A549 (cell line): ENCODE data around the gene TMTC2. TPM values are rescaled to one million over a fixed set of nuclear protein-coding genes. Genes with fewer than 3 reads are reported as not detected.

Source experiments
- ATAC-seq, 2 experiments: fragments of 200-7000 bp in 1 of 2; fragments of >200 bp in 1 of 2; cut with Nextera tagmentation in 1 of 2; cut with Tn5 transposase in 1 of 2; 3 replicates each; pipeline versions ENCODE4 v1.8.0 to v1.9.1; 2018 to 2020; ENCODE audit warnings: mild to moderate bottlenecking in 1 of 2, moderate library complexity in 1 of 2
- CTCF ChIA-PET: fragments of 300-600 bp; sonication (Branson Sonifier 250); formaldehyde crosslinking; extraction: SDS; loops from one replicate; lab custom pipeline; 2021; ENCODE audit warnings: antibody characterized with exemption, inconsistent platforms; lab: Yijun Ruan, JAX
- POLR2A ChIA-PET: fragments of 350-600 bp; formaldehyde crosslinking; extraction: SDS; loops from one replicate; lab custom pipeline; 2021; ENCODE audit warnings: antibody characterized with exemption, inconsistent platforms; lab: Yijun Ruan, JAX
- DNase-seq, 2 experiments: peaks; one replicate each; pipeline versions ENCODE4 v3.0.0 to v3.0.0-alpha.2; 2011 to 2016; ENCODE audit warnings: low read depth in 1 of 2, low spot score in 1 of 2
- FAIRE-seq: peaks from 2 replicates; lab custom pipeline; 2011; peaks lifted over from hg19 to GRCh38; lab: Jason Lieb, UNC
- H3K27ac ChIP-seq, 2 experiments: fragments of >200 bp; sonication (Bioruptor Twin); formaldehyde crosslinking; 3 replicates each; pipeline ENCODE4 v1.5.1; 2016 to 2017
- H3K4me1 ChIP-seq: fragments of >200 bp; sonication (Bioruptor Twin); formaldehyde crosslinking; 3 replicates; pipeline ENCODE4 v1.6.1; 2016
- H3K4me2 ChIP-seq: fragments of >200 bp; sonication (Bioruptor Twin); formaldehyde crosslinking; 3 replicates; pipeline ENCODE4 v1.6.1; 2016
- H3K4me3 ChIP-seq: fragments of >200 bp; sonication (Bioruptor Twin); formaldehyde crosslinking; 3 replicates; pipeline ENCODE4 v1.5.1; 2016
- H3K9me3 ChIP-seq: fragments of >200 bp; sonication (Bioruptor Twin); formaldehyde crosslinking; 3 replicates; pipeline ENCODE4 v1.6.1; 2016
- BCL3 ChIP-seq: fragments of >200 bp; sonication (Bioruptor Twin); formaldehyde crosslinking; IDR thresholded peaks from 3 replicates; pipeline ENCODE4 v1.6.1; 2016
- BHLHE40 ChIP-seq: IDR thresholded peaks from 2 replicates; pipeline ENCODE4 v1.6.1; 2012; ENCODE audit warnings: low read depth, low read length, inconsistent platforms
- CBX2 ChIP-seq: fragments of 200-600 bp; sonication (generic); IDR thresholded peaks from 2 replicates; pipeline ENCODE4 v1.6.1; 2016; ENCODE audit warnings: low read depth, mild to moderate bottlenecking, borderline replicate concordance
- CBX8 ChIP-seq: fragments of 200-600 bp; sonication (generic); IDR thresholded peaks from 2 replicates; pipeline ENCODE4 v1.6.1; 2016
- CHD4 ChIP-seq: fragments of 200-600 bp; sonication (generic); IDR thresholded peaks from 2 replicates; pipeline ENCODE4 v1.6.1; 2016; ENCODE audit warnings: antibody characterized with exemption, mild to moderate bottlenecking, borderline replicate concordance
- EHMT2 ChIP-seq: fragments of 200-600 bp; sonication (generic); IDR thresholded peaks from 2 replicates; pipeline ENCODE4 v1.6.1; 2016; ENCODE audit warnings: antibody characterized with exemption, low read depth, mild to moderate bottlenecking, moderate library complexity
- EP300 ChIP-seq, 2 experiments: fragments of >200 bp; sonication (Bioruptor Twin); formaldehyde crosslinking; IDR thresholded peaks; 2 replicates in 1 of 2; 3 replicates in 1 of 2; pipeline ENCODE4 v1.6.1; 2016 to 2017
- FOSL2 ChIP-seq, 2 experiments: fragments of 450-650 bp in 1 of 2; fragments of >200 bp in 1 of 2; sonication (Bioruptor Twin) in 1 of 2; formaldehyde crosslinking; IDR thresholded peaks; 2 replicates each; pipeline versions ENCODE4 v1.5.0 to v1.6.1; 2016 to 2020; ENCODE audit warnings: mild to moderate bottlenecking in 1 of 2, moderate library complexity in 1 of 2
- GATA3 ChIP-seq: IDR thresholded peaks from 2 replicates; pipeline ENCODE4 v1.6.1; 2012; ENCODE audit warnings: borderline replicate concordance
- KDM1A ChIP-seq: fragments of 200-600 bp; sonication (generic); IDR thresholded peaks from 2 replicates; pipeline ENCODE4 v1.6.1; 2016; ENCODE audit warnings: low read depth, mild to moderate bottlenecking
- MAZ ChIP-seq: fragments of 150-350 bp; IDR thresholded peaks from 2 replicates; pipeline ENCODE4 v1.6.1; 2014; ENCODE audit warnings: antibody characterized with exemption, low read depth, low read length, borderline replicate concordance
- NFE2L2 ChIP-seq: fragments of 150-350 bp; conservative IDR thresholded peaks from 2 replicates; pipeline ENCODE4 v1.6.1; 2014; ENCODE audit warnings: low read length
- NPAS2 ChIP-seq: fragments of 250-450 bp; sonication (Bioruptor Pico); IDR thresholded peaks from 2 replicates; pipeline ENCODE4 v1.8.0; 2022; ENCODE audit warnings: mild to moderate bottlenecking, moderate library complexity, borderline replicate concordance
- NR3C1 ChIP-seq: fragments of >200 bp; sonication (Bioruptor Twin); formaldehyde crosslinking; IDR thresholded peaks from 3 replicates; pipeline ENCODE4 v1.6.1; 2017
- POLR2A ChIP-seq: IDR thresholded peaks from 2 replicates; pipeline ENCODE4 v1.6.1; 2012; ENCODE audit warnings: mild to moderate bottlenecking, low read length
- POLR2AphosphoS2 ChIP-seq: conservative IDR thresholded peaks from 2 replicates; pipeline ENCODE4 v1.6.1; 2012; ENCODE audit warnings: low read length, improper control_type of control experiment, inconsistent platforms
- RAD21 ChIP-seq, 2 experiments: fragments of >200 bp in 1 of 2; sonication (Bioruptor Twin) in 1 of 2; formaldehyde crosslinking in 1 of 2; IDR thresholded peaks in 1 of 2; conservative IDR thresholded peaks in 1 of 2; 2 replicates in 1 of 2; 3 replicates in 1 of 2; pipeline ENCODE4 v1.6.1; 2012 to 2018; ENCODE audit warnings: inconsistent platforms in 1 of 2
- RFX5 ChIP-seq: fragments of 450-650 bp; IDR thresholded peaks from 2 replicates; pipeline ENCODE4 v1.7.1; 2014; ENCODE audit warnings: antibody characterized with exemption, mild to moderate bottlenecking, moderate library complexity
- RNF2 ChIP-seq: fragments of 200-600 bp; sonication (generic); IDR thresholded peaks from 2 replicates; pipeline ENCODE4 v1.6.1; 2016; ENCODE audit warnings: low read depth, mild to moderate bottlenecking, antibody characterized with exemption, moderate library complexity, borderline replicate concordance
- SMC3 ChIP-seq: fragments of >200 bp; sonication (Bioruptor Twin); formaldehyde crosslinking; IDR thresholded peaks from 3 replicates; pipeline ENCODE4 v1.6.1; 2018; ENCODE audit warnings: inconsistent platforms
- TFCP2L1 ChIP-seq: fragments of 250-450 bp; sonication (Bioruptor Pico); IDR thresholded peaks from 2 replicates; pipeline ENCODE4 v1.5.0; 2021; ENCODE audit warnings: mild to moderate bottlenecking
- ZFP36 ChIP-seq: fragments of 450-650 bp; IDR thresholded peaks from 2 replicates; pipeline ENCODE4 v1.6.1; 2014; ENCODE audit warnings: borderline replicate concordance; ENCODE audit not compliant: partially characterized antibody
- ZSCAN20 ChIP-seq: fragments of 250-450 bp; sonication (Bioruptor Pico); IDR thresholded peaks from 2 replicates; pipeline ENCODE4 v1.8.0; 2022; ENCODE audit warnings: mild to moderate bottlenecking, moderate library complexity
- WGBS: methylation state at CpG from one replicate; pipeline ENCODE4 v1.1.6; 2017; ENCODE audit errors: missing lambda C conversion rate; 5-methylcytosine and 5-hydroxymethylcytosine counted together
- polyA plus RNA-seq, 4 experiments: library from polyadenylated mRNA; depleted of rRNA in 3 of 4; stranded (reverse); fragments of >200 nt; fragmentation: RNase III in 1 of 4; extraction: RNeasy Plus Mini Kit Qiagen cat#74134 plus additional on column Dnase treatment in 1 of 4; gene quantifications; 2 replicates in 3 of 4; 3 replicates in 1 of 4; pipeline ENCODE4 v1.2.3, GENCODE V29; 2011 to 2017
- TF ChIP-seq, protein P1 (sequence below): fragments of >200 bp; sonication (Bioruptor Twin); formaldehyde crosslinking; IDR thresholded peaks from 3 replicates; pipeline ENCODE4 v1.5.1; 2016
- TF ChIP-seq, protein P2 (sequence below): fragments of 250-450 bp; sonication (Bioruptor Pico); IDR thresholded peaks from 2 replicates; pipeline ENCODE4 v1.5.0; 2020; ENCODE audit warnings: low read depth, mild to moderate bottlenecking, moderate library complexity
- TF ChIP-seq, protein P3 (sequence below): fragments of 450-650 bp; IDR thresholded peaks from 2 replicates; pipeline ENCODE4 v1.6.1; 2014; ENCODE audit warnings: antibody characterized with exemption
- TF ChIP-seq, protein P4 (sequence below): IDR thresholded peaks from 2 replicates; pipeline ENCODE4 v1.6.1; 2012; ENCODE audit warnings: low read depth, borderline replicate concordance

The TMTC2 gene
- polyA plus RNA-seq, 2 of the 4 experiments (the other 2 are of a cell fraction): 1.8 to 5.3 TPM

GRCh38 chr12:82857911-82858533 is 171.3 kb downstream of the TMTC2 start (continued):
- TF ChIP-seq, protein P1, sequence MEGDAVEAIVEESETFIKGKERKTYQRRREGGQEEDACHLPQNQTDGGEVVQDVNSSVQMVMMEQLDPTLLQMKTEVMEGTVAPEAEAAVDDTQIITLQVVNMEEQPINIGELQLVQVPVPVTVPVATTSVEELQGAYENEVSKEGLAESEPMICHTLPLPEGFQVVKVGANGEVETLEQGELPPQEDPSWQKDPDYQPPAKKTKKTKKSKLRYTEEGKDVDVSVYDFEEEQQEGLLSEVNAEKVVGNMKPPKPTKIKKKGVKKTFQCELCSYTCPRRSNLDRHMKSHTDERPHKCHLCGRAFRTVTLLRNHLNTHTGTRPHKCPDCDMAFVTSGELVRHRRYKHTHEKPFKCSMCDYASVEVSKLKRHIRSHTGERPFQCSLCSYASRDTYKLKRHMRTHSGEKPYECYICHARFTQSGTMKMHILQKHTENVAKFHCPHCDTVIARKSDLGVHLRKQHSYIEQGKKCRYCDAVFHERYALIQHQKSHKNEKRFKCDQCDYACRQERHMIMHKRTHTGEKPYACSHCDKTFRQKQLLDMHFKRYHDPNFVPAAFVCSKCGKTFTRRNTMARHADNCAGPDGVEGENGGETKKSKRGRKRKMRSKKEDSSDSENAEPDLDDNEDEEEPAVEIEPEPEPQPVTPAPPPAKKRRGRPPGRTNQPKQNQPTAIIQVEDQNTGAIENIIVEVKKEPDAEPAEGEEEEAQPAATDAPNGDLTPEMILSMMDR: no peak
- TF ChIP-seq GATA3 (no peak), NPAS2 (CRISPR knock-in tag) (no peak), EP300 (IDR thresholded peaks at IDR 0.05) (no peak), CBX2 (no peak)
- TF ChIP-seq, all 56 proteins: peak for 0

DNA sequence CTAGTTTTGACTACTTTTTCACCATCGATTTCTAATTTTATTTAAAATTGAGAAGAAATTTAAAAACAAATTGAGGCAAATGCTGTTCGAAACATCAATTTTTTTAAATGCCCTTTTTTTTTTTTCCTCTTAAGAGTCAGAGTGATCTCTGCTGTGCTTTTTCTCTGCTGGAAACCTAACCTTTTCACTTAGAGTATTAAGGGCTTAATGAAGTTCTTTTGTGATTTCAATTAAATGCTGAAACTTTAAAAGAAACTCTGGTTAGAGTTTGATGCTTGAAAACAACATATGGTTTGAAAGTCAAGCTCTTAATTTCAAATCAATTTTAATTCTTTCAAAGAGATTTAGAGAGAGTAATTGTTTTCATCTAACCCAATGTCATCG is 171.8 kb downstream of the TMTC2 start:
- no peak for DNase-seq
- H3K4me1 ChIP-seq: peaks cover 5% of the 10 kb centered on the region; the same call in 1 of the 3 replicates
- TF ChIP-seq, protein P2, sequence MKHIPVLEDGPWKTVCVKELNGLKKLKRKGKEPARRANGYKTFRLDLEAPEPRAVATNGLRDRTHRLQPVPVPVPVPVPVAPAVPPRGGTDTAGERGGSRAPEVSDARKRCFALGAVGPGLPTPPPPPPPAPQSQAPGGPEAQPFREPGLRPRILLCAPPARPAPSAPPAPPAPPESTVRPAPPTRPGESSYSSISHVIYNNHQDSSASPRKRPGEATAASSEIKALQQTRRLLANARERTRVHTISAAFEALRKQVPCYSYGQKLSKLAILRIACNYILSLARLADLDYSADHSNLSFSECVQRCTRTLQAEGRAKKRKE (CRISPR knock-in tag): no peak
- TF ChIP-seq, protein P3, sequence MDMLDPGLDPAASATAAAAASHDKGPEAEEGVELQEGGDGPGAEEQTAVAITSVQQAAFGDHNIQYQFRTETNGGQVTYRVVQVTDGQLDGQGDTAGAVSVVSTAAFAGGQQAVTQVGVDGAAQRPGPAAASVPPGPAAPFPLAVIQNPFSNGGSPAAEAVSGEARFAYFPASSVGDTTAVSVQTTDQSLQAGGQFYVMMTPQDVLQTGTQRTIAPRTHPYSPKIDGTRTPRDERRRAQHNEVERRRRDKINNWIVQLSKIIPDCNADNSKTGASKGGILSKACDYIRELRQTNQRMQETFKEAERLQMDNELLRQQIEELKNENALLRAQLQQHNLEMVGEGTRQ: no peak
- no peak for TF ChIP-seq KDM1A
- no peak for TF ChIP-seq CHD4
- TF ChIP-seq NPAS2 (CRISPR knock-in tag): no peak
- no peak for TF ChIP-seq RAD21 (conservative IDR thresholded peaks at IDR 0.05 in 1 of 2, IDR thresholded peaks at IDR 0.05 in 1 of 2)
- no peak for TF ChIP-seq CBX8
- TF ChIP-seq NR3C1: no peak
- TF ChIP-seq ZSCAN20: no peak
- TF ChIP-seq RFX5: no peak
- TF ChIP-seq MAZ: no peak
- TF ChIP-seq ZFP36: no peak
- no peak for TF ChIP-seq GATA3
- CTCF ChIA-PET: interaction anchor here (1.8 kb wide), 1 partner anchor 27 kb away, joined by 3 read pairs; no protein-coding TSS in a partner anchor
- no peaks in the 10 kb centered on the region for H3K9me3 ChIP-seq
- POLR2A ChIA-PET: no interaction called here
- H3K4me3 ChIP-seq: no peak overlapping the region
- no peak overlapping the region for H3K27ac ChIP-seq
- no peak for ATAC-seq
- no peak overlapping the region for H3K4me2 ChIP-seq
- no peak for FAIRE-seq
- WGBS: 79% methylated on average over 3 of the region's 3 CpGs

DNA sequence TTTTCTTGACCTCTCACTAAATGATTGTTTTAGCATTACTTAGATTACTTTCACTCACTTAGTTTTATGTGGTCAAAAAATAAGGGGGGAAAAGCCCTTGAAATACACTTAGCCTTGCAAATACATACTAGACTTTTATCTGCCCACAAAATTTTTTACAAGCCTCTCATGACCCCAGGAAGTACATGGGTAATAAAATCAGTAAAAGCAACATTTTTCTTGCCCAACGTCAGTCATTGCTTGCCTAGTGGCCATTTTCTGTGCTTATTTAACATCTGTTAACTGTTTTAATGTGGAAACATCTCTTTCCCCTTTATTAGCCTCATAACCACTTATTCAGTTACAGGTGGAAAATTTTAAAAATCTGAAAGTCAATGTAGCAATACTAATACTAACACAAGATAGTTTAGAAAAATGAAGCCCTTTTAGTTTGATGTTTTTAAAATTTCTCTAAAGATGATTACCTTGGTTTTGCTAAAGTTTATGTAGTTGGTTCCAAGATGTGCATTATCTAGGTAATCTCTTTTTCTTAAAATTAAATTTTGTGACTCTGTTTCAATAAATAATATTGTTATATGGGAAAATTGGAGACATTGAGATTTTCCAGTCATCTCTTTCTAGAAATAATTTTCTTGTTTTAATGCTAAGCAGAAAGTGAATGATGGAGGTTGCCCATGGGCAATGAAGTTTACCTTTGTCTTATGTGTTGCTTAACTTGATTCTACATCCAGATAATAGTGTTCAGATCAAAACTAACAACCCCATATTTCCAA is 175.5 kb downstream of the TMTC2 start:
- FAIRE-seq (no peak), DNase-seq (no peak)
- WGBS: 31% methylated on average over 1 of the region's 1 CpG
- no peak for TF ChIP-seq NFE2L2
- TF ChIP-seq EHMT2: no peak
- TF ChIP-seq, protein P4, sequence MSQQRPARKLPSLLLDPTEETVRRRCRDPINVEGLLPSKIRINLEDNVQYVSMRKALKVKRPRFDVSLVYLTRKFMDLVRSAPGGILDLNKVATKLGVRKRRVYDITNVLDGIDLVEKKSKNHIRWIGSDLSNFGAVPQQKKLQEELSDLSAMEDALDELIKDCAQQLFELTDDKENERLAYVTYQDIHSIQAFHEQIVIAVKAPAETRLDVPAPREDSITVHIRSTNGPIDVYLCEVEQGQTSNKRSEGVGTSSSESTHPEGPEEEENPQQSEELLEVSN: no peak
- no peak for TF ChIP-seq CBX8
- no peak for TF ChIP-seq FOSL2 (IDR thresholded peaks at IDR 0.05)
- no peak for TF ChIP-seq FOSL2 (CRISPR knock-in tag; IDR thresholded peaks at IDR 0.05)
- no peak for TF ChIP-seq POLR2A
- TF ChIP-seq SMC3: no peak
- TF ChIP-seq NPAS2 (CRISPR knock-in tag): no peak
- TF ChIP-seq BHLHE40: no peak
- no peak for TF ChIP-seq RNF2
- no peak for TF ChIP-seq POLR2AphosphoS2
- TF ChIP-seq TFCP2L1 (CRISPR knock-in tag): no peak
- TF ChIP-seq BCL3: no peak
- TF ChIP-seq CBX2: no peak
- TF ChIP-seq, protein P3: no peak
- no peak for TF ChIP-seq GATA3

More for the DNA sequence above, 175.5 kb downstream of the TMTC2 start:
- ChIA-PET CTCF (no interaction called here), POLR2A (no interaction called here)
- Histone ChIP-seq H3K9me3 (no peaks in the 10 kb centered on the region), H3K4me1 (peaks cover 5% of the 10 kb centered on the region; the same call in 1 of the 3 replicates), H3K27ac (no peak overlapping the region), H3K4me2 (no peak overlapping the region), H3K4me3 (no peak overlapping the region)
- no peak for ATAC-seq
